H1 (cell line): Measurements from ENCODE around the gene NCOA6. TPM values are rescaled to one million over a fixed set of nuclear protein-coding genes. Genes with fewer than 3 reads are reported as not detected.

ENCODE experiments used
- CTCF ChIA-PET: fragments of 300-600 bp; sonication (Branson Sonifier 250); formaldehyde crosslinking; loops from one replicate; lab custom pipeline; 2021; ENCODE audit not compliant: partially characterized antibody; lab: Charles Lee
- POLR2A ChIA-PET: fragments of 300-600 bp; sonication (Branson Sonifier 250); formaldehyde crosslinking; loops from one replicate; lab custom pipeline; 2021; ENCODE audit warnings: inconsistent platforms; ENCODE audit not compliant: partially characterized antibody; lab: Charles Lee
- DNase-seq, 2 experiments: peaks; one replicate each; pipeline versions ENCODE4 v3.0.0 to v3.0.0-alpha.2; 2010 to 2022; ENCODE audit warnings: low spot score in 2 of 2, low read depth in 1 of 2, mixed read lengths in 1 of 2
- FAIRE-seq: peaks from 2 replicates; lab custom pipeline; 2011; peaks lifted over from hg19 to GRCh38; lab: Jason Lieb, UNC
- H2AFZ ChIP-seq: 2 replicates; pipeline ENCODE4 v1.8.1; 2012; ENCODE audit warnings: low read length, inconsistent platforms
- H2AK5ac ChIP-seq: 2 replicates; pipeline ENCODE4 v1.6.1; 2013; ENCODE audit warnings: low read depth, low read length
- H2BK120ac ChIP-seq: replicated peaks from 2 replicates; pipeline ENCODE3; 2013; ENCODE audit warnings: low read depth, low read length, inconsistent platforms
- H2BK12ac ChIP-seq: 2 replicates; pipeline ENCODE4 v1.6.1; 2013; ENCODE audit warnings: low read depth, low read length
- H2BK15ac ChIP-seq: 2 replicates; pipeline ENCODE4 v1.6.1; 2013; ENCODE audit warnings: low read length
- H2BK20ac ChIP-seq: 2 replicates; pipeline ENCODE4 v1.6.1; 2013; ENCODE audit warnings: low read length
- H2BK5ac ChIP-seq: 2 replicates; pipeline ENCODE4 v1.6.1; 2013; ENCODE audit warnings: low read depth, low read length
- H3K14ac ChIP-seq: 2 replicates; pipeline ENCODE4 v1.6.1; 2013; ENCODE audit warnings: inconsistent platforms; ENCODE audit not compliant: insufficient read length
- H3K18ac ChIP-seq: 2 replicates; pipeline ENCODE4 v1.6.1; 2013; ENCODE audit warnings: low read length; ENCODE audit errors: extremely low read depth
- H3K23ac ChIP-seq: 2 replicates; pipeline ENCODE4 v1.6.1; 2013; ENCODE audit warnings: inconsistent platforms; ENCODE audit not compliant: insufficient read length
- H3K23me2 ChIP-seq: 2 replicates; pipeline ENCODE4 v1.6.1; 2013; ENCODE audit warnings: low read depth, low read length
- H3K27ac ChIP-seq: 2 replicates; pipeline ENCODE4 v1.6.1; 2011; ENCODE audit warnings: low read depth, low read length, inconsistent platforms
- H3K27me3 ChIP-seq, 4 experiments: replicated peaks in 1 of 4; 1 replicate in 1 of 4; 2 replicates in 3 of 4; pipeline versions ENCODE4 v1.6.1 to v1.8.1; 2011 to 2013; ENCODE audit warnings: low read length in 3 of 4, mild to moderate bottlenecking in 3 of 4, inconsistent platforms in 2 of 4, mixed read lengths in 2 of 4, moderate library complexity in 1 of 4; ENCODE audit not compliant: control insufficient read depth in 3 of 4, insufficient read depth in 3 of 4; ENCODE audit errors: extremely low read depth in 1 of 4
- H3K36me3 ChIP-seq, 4 experiments: 2 replicates each; pipeline versions ENCODE4 v1.6.1 to v1.8.1; 2011 to 2013; ENCODE audit warnings: mild to moderate bottlenecking in 4 of 4, low read length in 3 of 4, moderate library complexity in 2 of 4, control low read depth in 1 of 4, inconsistent platforms in 1 of 4; ENCODE audit not compliant: insufficient read depth in 4 of 4, control insufficient read depth in 2 of 4
- H3K4ac ChIP-seq: replicated peaks from 2 replicates; pipeline ENCODE3; 2013; ENCODE audit warnings: low read length, low read depth, mixed read lengths, inconsistent platforms; ENCODE audit not compliant: insufficient read length
- H3K4me1 ChIP-seq, 4 experiments: replicated peaks in 1 of 4; 1 replicate in 1 of 4; 2 replicates in 3 of 4; pipeline versions ENCODE4 v1.6.1 to v1.8.1; 2011 to 2013; ENCODE audit warnings: low read length in 3 of 4, inconsistent platforms in 2 of 4, mixed read lengths in 1 of 4; ENCODE audit not compliant: insufficient read depth in 4 of 4, control insufficient read depth in 3 of 4
- H3K4me2 ChIP-seq, 2 experiments: 2 replicates each; pipeline versions ENCODE4 v1.6.1 to v1.8.1; 2011 to 2013; ENCODE audit warnings: low read depth in 2 of 2, low read length in 2 of 2, control low read depth in 1 of 2, inconsistent platforms in 1 of 2, mild to moderate bottlenecking in 1 of 2; ENCODE audit not compliant: insufficient read depth in 1 of 2
- H3K4me3 ChIP-seq, 4 experiments: fragments of 200-600, 300-600 bp in 1 of 4; sonication (generic), shearing (Covaris generic), sonication (Bioruptor Twin) in 1 of 4; 2 replicates each; pipeline versions ENCODE4 v1.5.1 to v1.8.1; 2011 to 2016; ENCODE audit warnings: low read length in 4 of 4, low read depth in 3 of 4, control low read depth in 2 of 4, inconsistent platforms in 2 of 4, mild to moderate bottlenecking in 2 of 4, mixed read lengths in 1 of 4, moderate library complexity in 1 of 4; ENCODE audit not compliant: insufficient read depth in 2 of 4; ENCODE audit errors: extremely low read depth in 1 of 4
- H3K56ac ChIP-seq: replicated peaks from 2 replicates; pipeline ENCODE3; 2013; ENCODE audit warnings: low read depth, mild to moderate bottlenecking, mixed read lengths, low read length, inconsistent platforms; ENCODE audit not compliant: insufficient read length
- H3K79me1 ChIP-seq: 2 replicates; pipeline ENCODE4 v1.6.1; 2013; ENCODE audit warnings: low read depth, low read length, control low read depth
- H3K79me2 ChIP-seq, 2 experiments: 2 replicates each; pipeline versions ENCODE4 v1.6.1 to v1.8.1; 2012 to 2013; ENCODE audit warnings: low read length in 2 of 2, mild to moderate bottlenecking in 2 of 2, inconsistent platforms in 1 of 2; ENCODE audit not compliant: insufficient read depth in 2 of 2, control insufficient read depth in 1 of 2
- H3K9ac ChIP-seq, 4 experiments: replicated peaks in 1 of 4; 1 replicate in 1 of 4; 2 replicates in 3 of 4; pipeline versions ENCODE4 v1.6.1 to v1.8.1; 2011 to 2013; ENCODE audit warnings: low read depth in 3 of 4, low read length in 3 of 4, control low read depth in 2 of 4, mild to moderate bottlenecking in 2 of 4, moderate library complexity in 2 of 4, inconsistent platforms in 1 of 4; ENCODE audit errors: extremely low read depth in 1 of 4
- H3K9me3 ChIP-seq, 2 experiments: 2 replicates each; pipeline versions ENCODE4 v1.6.1 to v1.8.1; 2012 to 2013; ENCODE audit warnings: mild to moderate bottlenecking in 2 of 2, moderate library complexity in 2 of 2, control low read depth in 1 of 2, inconsistent platforms in 1 of 2, low read depth in 1 of 2, low read length in 1 of 2, mixed read lengths in 1 of 2; ENCODE audit not compliant: insufficient read depth in 2 of 2
- H4K20me1 ChIP-seq, 2 experiments: replicated peaks in 1 of 2; 2 replicates each; pipeline versions ENCODE3 to v1.8.1; 2011 to 2013; ENCODE audit warnings: inconsistent platforms in 2 of 2, low read length in 2 of 2, mild to moderate bottlenecking in 1 of 2; ENCODE audit not compliant: insufficient read depth in 2 of 2, control insufficient read depth in 1 of 2
- H4K5ac ChIP-seq: 2 replicates; pipeline ENCODE4 v1.6.1; 2013; ENCODE audit warnings: low read length, low read depth, mixed read lengths, inconsistent platforms; ENCODE audit not compliant: insufficient read length
- H4K8ac ChIP-seq: 2 replicates; pipeline ENCODE4 v1.8.0; 2013; ENCODE audit warnings: mild to moderate bottlenecking, moderate library complexity, low read length, inconsistent platforms; ENCODE audit not compliant: insufficient read depth; ENCODE audit errors: extremely low read depth
- H4K91ac ChIP-seq: replicated peaks from 2 replicates; pipeline ENCODE3; 2013; ENCODE audit warnings: low read length, mixed read lengths, inconsistent platforms; ENCODE audit not compliant: insufficient read length
- ATF3 ChIP-seq: IDR thresholded peaks from 2 replicates; pipeline ENCODE4 v1.6.1; 2011; ENCODE audit warnings: low read depth, mild to moderate bottlenecking, low read length; ENCODE audit not compliant: insufficient read depth
- CHD2 ChIP-seq: IDR thresholded peaks from 2 replicates; pipeline ENCODE4 v1.6.1; 2012; ENCODE audit warnings: low read length, improper control_type of control experiment
- KDM4A ChIP-seq: IDR thresholded peaks from one replicate; pipeline ENCODE4 v1.7.1; 2012; ENCODE audit warnings: low read depth, mild to moderate bottlenecking, moderate library complexity, low read length, inconsistent platforms; ENCODE audit not compliant: severe bottlenecking
- SP4 ChIP-seq: IDR thresholded peaks from 2 replicates; pipeline ENCODE4 v1.6.1; 2012; ENCODE audit warnings: low read length, inconsistent platforms
- TAF7 ChIP-seq: optimal IDR thresholded peaks from 2 replicates; pipeline ENCODE3; 2011; ENCODE audit warnings: low read depth, mild to moderate bottlenecking, inconsistent platforms, low read length, moderate library complexity, borderline replicate concordance
- WGBS, 2 experiments: shearing (Covaris generic) in 1 of 2; methylation state at CpG; one replicate each; pipeline versions ENCODE4 v1.1.6 to v1.1.7; 2013 to 2015; ENCODE audit warnings: low lambda C conversion rate in 2 of 2, mixed read lengths in 2 of 2, inconsistent platforms in 1 of 2, low coverage in 1 of 2, missing lambda C conversion rate in 1 of 2; ENCODE audit not compliant: insufficient replicate concordance in 2 of 2, insufficient coverage in 1 of 2, insufficient read length in 1 of 2; ENCODE audit errors: extremely low coverage in 1 of 2, missing lambda C conversion rate in 1 of 2; 5-methylcytosine and 5-hydroxymethylcytosine counted together
- polyA plus RNA-seq, 7 experiments: library from polyadenylated mRNA; depleted of rRNA in 3 of 7; stranded (reverse) in 5 of 7; unstranded in 2 of 7; fragments of >200 nt in 5 of 7; fragments of 200-250 nt in 2 of 7; gene quantifications; 1 replicate in 5 of 7; 2 replicates in 1 of 7; 4 replicates in 1 of 7; pipeline versions ENCODE4 v1.2.1 to v1.2.3, GENCODE V29; 2011 to 2013; ENCODE audit warnings: missing spikeins in 2 of 7, mixed read lengths in 2 of 7
- total RNA-seq: library from RNA; stranded (reverse); fragmentation: NEBNext Ultra II Directional; extraction: Animal tissue kit (Norgen Biotek cat#: 25700); gene quantifications from 2 replicates; pipeline ENCODE4 v1.2.1, GENCODE V29; 2021

NCOA6 gene
- total and polyA plus RNA-seq, 2 of the 8 experiments (the other 6 are each of a cell fraction or from before 2014, with no cell fraction given) = 9.0 to 9.5 TPM

- no peaks in the 10 kb centered on the region for H3K27me3 ChIP-seq
- no peak overlapping the region for H3K4me2 ChIP-seq
- peaks cover 0 to 3% of the 10 kb centered on the region in 2 experiments for H4K20me1 ChIP-seq
- peaks cover 6% of the 10 kb centered on the region; the same call in 1 of the 2 replicates for H3K79me1 ChIP-seq
- H2BK20ac ChIP-seq = no peak overlapping the region
- H3K18ac ChIP-seq = no peak overlapping the region
- H3K4me1 ChIP-seq = no peaks in the 10 kb centered on the region; a peak in 1 of 7 replicates
- ChIA-PET POLR2A (no interaction called here), CTCF (interaction anchor here (0.5 to 1.5 kb wide), 5 partner anchors 10 to 78 kb away, joined by 3 to 4 read pairs (median 3); no protein-coding TSS in a partner anchor)
- no peak overlapping the region for H3K9ac ChIP-seq
- H3K23me2 ChIP-seq = no peaks in the 10 kb centered on the region
- H3K23ac ChIP-seq = no peak overlapping the region
- no peak overlapping the region for H4K8ac ChIP-seq
- 83% methylated on average over 8 of the region's 8 CpGs; no CpG with 5 or more reads in 1 of the 2 experiments for WGBS, 2 experiments
- FAIRE-seq = no peak
- H2BK120ac ChIP-seq = no peak overlapping the region
- no peak overlapping the region for H2BK15ac ChIP-seq
- no peak for DNase-seq
- H2AK5ac ChIP-seq = no peak overlapping the region
- peaks cover 0 to 2% of the 10 kb centered on the region in 2 experiments; a peak in 1 of 4 replicates for H3K79me2 ChIP-seq
- H3K27ac ChIP-seq = no peak overlapping the region
- no peak overlapping the region for H3K4me3 ChIP-seq
- no peak overlapping the region for H2BK5ac ChIP-seq
- TF ChIP-seq KDM4A (no peak), CHD2 (no peak), TAF7 (no peak), SP4 (no peak), ATF3 (no peak)
- H3K36me3 ChIP-seq = no peaks in the 10 kb centered on the region
- H2BK12ac ChIP-seq = no peak overlapping the region
- H3K9me3 ChIP-seq = no peaks in the 10 kb centered on the region
- H4K91ac ChIP-seq = no peak overlapping the region
- no peak overlapping the region for H4K5ac ChIP-seq
- no peak overlapping the region for H3K56ac ChIP-seq
- H3K14ac ChIP-seq = no peak overlapping the region
- no peak overlapping the region for H3K4ac ChIP-seq
- H2AFZ ChIP-seq = no peak overlapping the region
Observed at GRCh38 chr20:34797012-34797995, 28.1 kb downstream of the NCOA6 start.
